Left ventricle myocardium superior (tissue), 1 donor: Measurements from ENCODE around the gene ANKS1B. TPM values are rescaled to one million over a fixed set of nuclear protein-coding genes. Genes with fewer than 3 reads are reported as not detected.

ENCODE experiments used
- ATAC-seq: fragments of 200-7000 bp; cut with Tn5 transposase; one replicate; pipeline ENCODE4 v1.9.1; 2020; ENCODE audit warnings: mild to moderate bottlenecking, moderate library complexity
- DNase-seq: peaks from one replicate; pipeline ENCODE4 v3.0.0-alpha.2; 2020
- intact Hi-C: fragments of 100-400 bp; cut with micrococcal nuclease; formaldehyde crosslinking; loops from one replicate; pipeline ENCODE4 v1.11.0; 2022
- total RNA-seq: library from RNA; stranded (reverse); fragmentation: NEBNext Ultra II Directional; extraction: Animal tissue kit (Norgen Biotek cat#: 25700); gene quantifications from one replicate; pipeline ENCODE4 v1.2.1, GENCODE V29; 2021
- donor health status: DM: no; HTN: yes; CAD: no; lungs with severe emphysema.

ANKS1B gene
- total RNA-seq, 1 donor from 2014 or later: 2.5 TPM

GRCh38 chr12:98812225-98812624 lies 1172.5 kb downstream of the ANKS1B start:
- ATAC-seq (no peak), DNase-seq (no peak)
- intact Hi-C loops: no loop called here

- no peak for ATAC-seq
- intact Hi-C loops: no loop called here
- DNase-seq: no peak
Observed at GRCh38 chr12:98808243-98808875, 1176.4 kb downstream of the ANKS1B start.

- DNase-seq (no peak), ATAC-seq (no peak)
- intact Hi-C loops: no loop called here
Observed at GRCh38 chr12:98807187-98807586, 1177.5 kb downstream of the ANKS1B start.

GRCh38 chr12:98803468-98804209 lies 1181.1 kb downstream of the ANKS1B start:
- intact Hi-C loops: no loop called here
- no peak for ATAC-seq
- DNase-seq: no peak

- intact Hi-C loops: no loop called here
- no peak for DNase-seq
Observed at GRCh38 chr12:98799822-98800221, 1184.9 kb downstream of the ANKS1B start.

GRCh38 chr12:98799146-98799810 lies 1185.5 kb downstream of the ANKS1B start:
- DNase-seq: no peak
- intact Hi-C loops: no loop called here
- no peak for ATAC-seq

More at GRCh38 chr12:98799822-98800221, 1184.9 kb downstream of the ANKS1B start:
- ATAC-seq: no peak

GRCh38 chr12:98797200-98797599 lies 1187.5 kb downstream of the ANKS1B start:
- intact Hi-C loops: no loop called here
- DNase-seq (no peak), ATAC-seq (no peak)

GRCh38 chr12:98796745-98797144 lies 1188.0 kb downstream of the ANKS1B start:
- ATAC-seq (no peak), DNase-seq (no peak)
- intact Hi-C loops: no loop called here

GRCh38 chr12:98793121-98793520 lies 1191.6 kb downstream of the ANKS1B start:
- ATAC-seq: no peak
- no peak for DNase-seq
- intact Hi-C loops: no loop called here

- ATAC-seq (no peak), DNase-seq (no peak)
- intact Hi-C loops: no loop called here
Observed at GRCh38 chr12:98791406-98791805, 1193.3 kb downstream of the ANKS1B start.

GRCh38 chr12:98788396-98788795 lies 1196.3 kb downstream of the ANKS1B start:
- ATAC-seq (peak; percentile 33), DNase-seq (no peak)
- intact Hi-C loops: no loop called here

GRCh38 chr12:98786653-98787052 lies 1198.1 kb downstream of the ANKS1B start:
- DNase-seq (no peak), ATAC-seq (no peak)
- intact Hi-C loops: no loop called here

GRCh38 chr12:98783420-98783819 lies 1201.3 kb downstream of the ANKS1B start:
- intact Hi-C loops: no loop called here
- ATAC-seq: no peak
- DNase-seq: no peak

GRCh38 chr12:98780261-98780660 lies 1204.5 kb downstream of the ANKS1B start:
- DNase-seq (no peak), ATAC-seq (no peak)
- intact Hi-C loops: no loop called here

- ATAC-seq: no peak
Observed at GRCh38 chr12:98772818-98773217, 1211.9 kb downstream of the ANKS1B start.

GRCh38 chr12:98771811-98772752 lies 1212.7 kb downstream of the ANKS1B start:
- ATAC-seq: no peak
- no peak for DNase-seq
- intact Hi-C loops: no loop called here

More at GRCh38 chr12:98772818-98773217, 1211.9 kb downstream of the ANKS1B start:
- DNase-seq: no peak
- intact Hi-C loops: no loop called here

GRCh38 chr12:98770230-98770629 lies 1214.5 kb downstream of the ANKS1B start:
- intact Hi-C loops: no loop called here
- ATAC-seq (no peak), DNase-seq (no peak)

- intact Hi-C loops: no loop called here
Observed at GRCh38 chr12:98769068-98769467, 1215.7 kb downstream of the ANKS1B start.

GRCh38 chr12:98767248-98767647 lies 1217.5 kb downstream of the ANKS1B start:
- intact Hi-C loops: no loop called here
- DNase-seq: no peak
- ATAC-seq: no peak

More at GRCh38 chr12:98769068-98769467, 1215.7 kb downstream of the ANKS1B start:
- no peak for DNase-seq
- ATAC-seq: no peak
